DMS53 (cell line): ENCODE results near the gene RPL31.
A peak's percentile ranks its signal among the peaks of the same experiment; 100 is the strongest.

Source experiments
- DNase-seq: peaks from one replicate; lab custom pipeline; 2025; lab: John Stamatoyannopoulos, UW

The RPL31 gene

DNA sequence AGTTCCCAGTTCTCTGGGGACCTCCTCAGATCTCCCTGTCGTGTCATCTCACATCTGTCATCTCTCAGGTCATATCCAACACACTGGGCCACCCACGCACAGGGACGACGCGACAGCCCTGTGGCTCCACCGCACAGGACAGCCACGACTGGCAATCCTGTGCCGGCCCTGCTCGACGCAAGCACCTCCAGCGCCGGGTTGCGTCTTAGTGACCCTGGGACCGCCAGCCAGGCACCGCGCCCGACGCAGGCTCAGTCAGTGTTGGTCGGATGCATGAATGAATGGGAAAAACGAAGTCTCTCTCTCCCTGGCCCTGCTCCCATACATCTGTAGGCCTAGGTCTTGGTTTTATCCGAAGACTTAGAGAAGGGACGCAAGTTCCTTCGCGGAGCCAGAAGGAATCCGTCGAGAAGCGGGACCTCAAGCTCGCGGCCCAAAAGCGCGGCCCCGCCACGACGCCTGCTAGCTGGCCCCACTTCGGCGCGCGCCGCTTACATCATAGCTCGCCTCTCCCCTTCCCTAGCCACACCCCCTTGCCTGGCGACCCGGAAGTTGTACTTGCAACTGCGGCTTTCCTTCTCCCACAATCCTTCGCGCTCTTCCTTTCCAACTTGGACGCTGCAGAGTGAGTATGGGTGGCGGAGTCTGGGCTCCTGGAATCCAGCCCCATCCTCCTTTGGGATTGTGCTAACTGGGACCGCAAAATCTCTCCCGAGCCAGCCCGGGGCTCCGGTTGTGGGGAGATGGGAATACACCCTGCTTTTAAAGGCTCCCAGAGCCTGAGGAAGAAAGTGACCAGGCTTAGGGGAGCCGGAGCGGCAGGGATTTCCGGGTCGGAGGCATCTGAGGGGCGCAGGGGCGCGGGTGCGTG is at the start of gene RPL31:
TSS of gene RPL31 (plus strand) at position 599 of the 871 bp plus-strand sequence. CDS start 413 bp downstream, outside the sequence.
- DNase-seq = peak; percentile 99

GRCh38 chr2:100952512-100952911 is 49.6 kb upstream of the RPL31 start:
- no peak for DNase-seq

- DNase-seq = no peak
Measured at GRCh38 chr2:100953406-100954043, 48.6 kb upstream of the RPL31 start.

DNA sequence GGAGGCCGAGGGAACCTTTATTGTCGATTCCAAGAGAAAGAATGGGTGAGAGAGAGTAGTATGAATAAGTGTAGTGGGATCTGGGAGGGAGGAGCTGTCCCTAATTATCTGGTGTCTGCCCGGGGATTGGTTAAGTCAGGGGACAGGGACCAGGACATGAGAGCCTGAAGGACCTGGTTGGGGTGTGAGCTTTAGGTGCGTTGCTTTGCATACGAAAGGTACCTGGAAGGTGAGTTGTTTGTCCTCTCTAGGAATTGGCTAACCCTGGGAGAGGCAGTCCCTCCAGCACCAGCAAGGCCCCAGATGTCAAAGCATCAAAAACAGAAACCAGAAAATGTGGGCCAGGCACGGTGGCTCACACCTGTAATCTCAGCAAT is 48.1 kb upstream of the RPL31 start:
- DNase-seq = no peak

DNA sequence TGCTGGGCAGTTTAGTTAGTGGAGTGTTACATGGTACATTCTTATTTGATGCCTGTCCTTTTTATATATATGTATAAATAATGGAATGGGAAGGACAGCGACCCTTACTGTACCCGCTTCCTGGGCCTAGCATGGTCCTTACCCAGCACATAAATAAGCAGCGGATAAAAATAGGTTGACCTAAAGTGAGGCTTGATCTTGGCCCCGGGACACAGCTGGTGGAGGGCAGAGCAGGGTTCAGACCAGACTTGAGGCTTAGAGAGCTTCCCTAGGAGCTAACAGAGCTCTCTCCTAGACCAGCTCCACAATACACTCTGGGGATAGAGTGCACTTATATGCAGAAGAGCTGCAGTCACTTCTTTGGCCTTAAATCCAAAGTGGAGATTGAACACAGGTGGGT is 46.9 kb upstream of the RPL31 start:
- no peak for DNase-seq

GRCh38 chr2:100956081-100956480 is 46.0 kb upstream of the RPL31 start:
- no peak for DNase-seq

DNA sequence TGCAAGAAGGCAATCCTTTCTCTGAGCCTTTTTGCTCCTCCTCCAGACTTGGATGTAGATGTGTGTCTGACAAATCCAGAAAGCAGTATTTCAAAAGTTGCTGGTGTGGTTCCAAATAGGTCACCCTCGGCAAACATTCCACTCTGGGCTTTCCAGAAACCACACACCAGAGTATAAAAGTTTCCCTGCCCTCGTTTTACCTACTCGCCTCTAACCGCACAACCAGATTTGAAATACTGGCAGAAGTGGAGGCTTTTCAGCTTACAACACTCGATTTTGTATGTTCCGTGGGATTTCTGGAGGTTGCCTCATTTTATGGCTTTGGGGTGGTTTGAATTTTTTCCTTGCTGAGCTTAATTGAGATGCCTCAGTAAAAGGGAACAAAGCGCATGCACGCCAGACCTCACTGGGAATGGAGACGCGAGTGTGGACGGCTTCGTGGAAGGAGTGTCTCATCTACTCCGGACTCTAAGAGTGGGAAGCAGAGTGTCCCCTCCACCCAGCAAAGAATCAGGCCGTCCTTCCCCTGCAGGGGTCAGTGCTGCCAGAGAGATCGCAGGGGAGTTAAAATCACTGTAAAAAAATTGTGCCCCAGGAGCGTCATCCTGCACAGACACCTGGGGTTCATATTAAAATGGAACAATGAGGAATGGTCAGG is 44.0 kb upstream of the RPL31 start:
- no peak for DNase-seq

GRCh38 chr2:100959225-100959880 is 42.7 kb upstream of the RPL31 start:
- no peak for DNase-seq

- no peak for DNase-seq
Measured at GRCh38 chr2:100960688-100961087, 41.4 kb upstream of the RPL31 start.

DNA sequence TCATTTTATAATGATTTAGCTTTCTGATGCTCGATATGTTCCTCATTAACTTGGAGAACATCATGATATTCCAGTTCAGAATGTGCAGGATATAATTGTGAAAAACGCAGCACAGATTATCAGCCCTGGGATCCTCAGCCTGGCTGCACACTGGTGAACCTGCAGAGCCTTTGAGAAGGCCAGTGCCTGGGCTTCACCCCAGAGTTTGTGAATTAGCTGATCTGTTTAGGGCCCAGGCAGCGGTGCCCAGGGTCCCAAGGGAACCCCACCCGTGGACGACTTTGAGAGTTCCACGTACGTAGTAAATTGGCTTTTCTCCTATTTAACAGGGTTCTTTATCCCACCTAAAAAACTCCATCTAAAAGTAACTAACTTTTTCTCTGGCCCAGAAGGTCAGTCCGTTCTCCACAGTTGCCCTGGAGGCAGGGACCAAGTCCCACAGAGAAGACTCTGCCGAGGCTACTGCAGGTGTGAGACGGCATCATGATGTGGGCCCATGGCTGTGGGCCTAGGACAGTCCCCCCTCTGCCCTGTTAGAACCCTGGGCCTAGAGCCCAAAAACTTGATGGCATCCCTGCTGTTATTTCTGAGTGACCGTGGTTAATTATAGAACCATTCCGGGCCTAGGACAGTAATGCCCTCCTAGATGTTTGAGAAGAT is 39.6 kb upstream of the RPL31 start:
- no peak for DNase-seq

GRCh38 chr2:100963026-100963375 is 39.1 kb upstream of the RPL31 start:
- no peak for DNase-seq

DNA sequence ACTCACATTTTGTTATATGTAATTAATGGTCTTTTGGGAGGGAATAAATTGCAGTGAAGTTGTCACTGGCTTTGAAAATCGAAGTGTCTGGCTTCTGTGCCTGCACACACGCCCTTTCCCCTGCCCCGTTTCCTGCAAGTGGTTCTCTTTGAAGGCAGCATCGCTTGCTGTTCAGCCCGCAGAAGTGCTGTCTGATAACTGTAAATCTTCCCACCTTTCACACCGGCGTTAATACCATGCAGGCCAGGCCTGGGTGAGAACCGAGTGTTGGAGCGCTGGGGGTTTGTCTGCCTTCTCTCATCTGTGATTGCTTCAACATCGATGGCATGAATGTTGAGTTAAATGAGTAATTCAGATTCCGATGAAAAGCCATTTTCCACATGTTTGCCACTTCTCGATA is 37.9 kb upstream of the RPL31 start:
- no peak for DNase-seq

- no peak for DNase-seq
Measured at GRCh38 chr2:100964681-100965169, 37.4 kb upstream of the RPL31 start.

DNA sequence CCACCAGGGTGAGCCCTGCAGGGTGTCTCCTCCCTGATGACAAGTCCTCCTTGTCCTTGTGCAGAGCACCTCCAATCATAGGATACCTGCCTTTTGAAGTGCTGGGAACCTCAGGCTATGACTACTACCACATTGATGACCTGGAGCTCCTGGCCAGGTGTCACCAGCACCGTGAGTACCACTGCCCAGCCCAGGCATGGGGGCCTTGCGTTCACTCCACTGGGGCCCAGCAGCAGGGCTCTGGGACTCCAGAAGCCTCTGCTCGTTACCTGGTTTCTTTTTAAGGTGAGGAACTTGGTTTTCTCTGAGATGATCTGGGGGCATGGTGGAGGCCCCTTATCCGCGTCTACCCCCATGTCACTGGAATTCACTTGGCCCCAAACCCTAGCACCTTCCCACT is 36.5 kb upstream of the RPL31 start:
- DNase-seq = peak; percentile 19

GRCh38 chr2:100967716-100968115 is 34.4 kb upstream of the RPL31 start:
- DNase-seq = no peak

DNA sequence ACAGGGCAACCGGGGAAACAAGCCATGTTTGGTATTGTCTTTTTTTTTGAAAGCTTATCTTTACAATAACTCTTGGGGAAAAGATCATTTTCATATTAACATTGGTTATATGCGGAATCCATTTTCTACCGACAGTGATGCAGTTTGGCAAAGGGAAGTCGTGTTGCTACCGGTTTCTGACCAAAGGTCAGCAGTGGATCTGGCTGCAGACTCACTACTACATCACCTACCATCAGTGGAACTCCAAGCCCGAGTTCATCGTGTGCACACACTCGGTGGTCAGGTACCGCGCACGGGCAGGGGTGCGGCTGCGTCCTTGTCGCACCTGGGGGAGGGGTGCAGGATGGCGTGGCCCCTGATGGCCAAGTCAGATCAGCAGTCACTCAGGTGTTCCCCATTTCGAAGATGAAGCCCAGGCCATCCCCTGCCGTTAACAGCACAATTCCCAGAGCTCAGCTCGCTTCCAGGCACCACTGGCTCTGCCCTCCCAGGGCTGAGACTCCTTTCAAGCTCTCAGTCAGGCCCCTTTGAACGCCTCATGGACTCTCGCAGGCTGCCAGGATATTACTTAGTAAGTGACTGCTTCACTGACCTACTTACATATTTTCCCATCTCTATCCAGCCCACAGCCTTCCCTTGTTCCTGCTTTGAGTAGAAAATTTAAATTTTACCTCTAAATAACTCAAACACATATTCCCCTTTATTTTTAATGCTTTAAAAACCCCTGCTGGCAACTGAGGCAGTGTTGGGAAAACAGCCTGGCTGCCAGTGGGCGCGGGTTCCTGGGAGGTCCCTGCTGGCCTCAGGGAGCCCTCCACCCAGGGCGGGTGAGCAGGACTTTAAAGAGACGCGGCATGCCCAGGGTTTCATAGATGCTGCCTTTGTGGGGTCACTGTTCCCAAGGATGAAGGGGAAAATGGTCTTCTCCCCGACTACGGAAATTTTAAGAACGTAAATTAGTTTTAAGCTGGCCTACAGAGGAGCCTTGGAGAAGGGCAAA is 33.6 kb upstream of the RPL31 start:
- DNase-seq = no peak

- DNase-seq = no peak
Measured at GRCh38 chr2:100969998-100970397, 32.1 kb upstream of the RPL31 start.

DNA sequence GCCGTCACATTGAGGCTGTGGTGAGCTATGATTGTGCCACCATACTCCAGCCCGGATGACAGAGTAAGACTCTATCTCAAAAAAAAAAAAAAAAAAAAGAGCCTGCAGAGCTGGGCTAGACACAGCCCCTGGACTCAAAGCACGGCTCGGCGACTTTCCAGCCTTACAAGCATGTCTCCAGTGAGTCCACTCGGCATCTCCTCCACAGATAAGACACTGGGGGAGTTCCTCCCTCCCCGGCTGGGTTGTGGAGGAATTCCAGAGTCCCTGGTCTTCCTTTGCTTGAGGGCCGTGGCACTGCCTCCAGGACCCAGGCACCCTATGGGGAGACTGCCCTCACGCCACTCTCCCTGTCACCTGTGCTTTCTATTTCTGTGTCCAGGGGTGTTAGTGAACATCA is 30.9 kb upstream of the RPL31 start:
- no peak for DNase-seq

GRCh38 chr2:100972452-100972851 is 29.6 kb upstream of the RPL31 start:
- no peak for DNase-seq

DNA sequence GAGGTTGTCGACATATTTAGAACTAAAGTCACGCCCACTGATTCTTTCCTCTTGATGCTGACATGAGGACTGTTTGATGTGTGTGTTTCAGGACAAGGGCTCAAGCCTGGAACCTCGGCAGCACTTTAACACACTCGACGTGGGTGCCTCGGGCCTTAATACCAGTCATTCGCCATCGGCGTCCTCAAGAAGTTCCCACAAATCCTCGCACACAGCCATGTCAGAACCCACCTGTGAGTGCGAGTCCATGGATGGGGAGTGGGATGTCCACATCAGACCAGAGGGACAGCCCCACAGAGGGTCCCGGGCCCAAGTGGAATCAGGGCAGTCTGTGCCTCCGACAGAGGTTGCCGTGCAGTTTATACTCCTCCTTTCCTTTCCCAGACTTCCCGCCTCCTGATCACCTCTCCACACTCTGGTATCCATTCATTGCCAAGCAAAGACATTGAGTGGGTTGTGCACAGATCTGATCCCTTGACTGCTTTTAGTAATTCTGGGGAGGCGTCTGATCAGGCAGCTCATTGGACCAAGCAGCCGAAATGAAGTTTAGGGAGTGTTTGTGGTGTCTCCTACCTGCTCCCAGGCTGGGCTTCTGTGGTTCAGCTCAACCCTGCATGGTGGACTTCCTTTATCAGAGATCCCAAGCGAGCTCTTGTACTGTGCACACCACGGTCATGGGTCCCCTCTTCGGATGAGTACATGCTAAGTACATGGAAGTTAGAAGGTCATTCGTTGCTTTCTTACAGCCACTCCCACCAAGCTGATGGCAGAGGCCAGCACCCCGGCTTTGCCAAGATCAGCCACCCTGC is 27.2 kb upstream of the RPL31 start:
- DNase-seq = no peak
